ENCODE results near the gene TNFRSF1B.

Gene TNFRSF1B

GRCh38 chr1:12229835-12230548 lies 63.2 kb downstream of the TNFRSF1B start, which contains the start of gene VPS13D:
Gene VPS13D, plus strand, starts transcription at chr1:12230030. Its CDS starts 4,237 bp downstream, at chr1:12234267.
- DNase-seq (ENCODE audit: low spot score): peak; percentile 95
- peak; percentile 99 for TF ChIP-seq CTCF (IDR thresholded peaks at IDR 0.05; ENCODE audit: extremely low read depth, insufficient read depth, missing control alignments)
- in situ Hi-C loops (cut with MboI; ENCODE audit: low pct_unique_long_range_greater_than_20kb, low sequenced_read_pairs, unreplicated experiment): no loop called here

- peak; percentile 50 for DNase-seq (ENCODE audit: low spot score)
- TF ChIP-seq CTCF (IDR thresholded peaks at IDR 0.05; ENCODE audit: extremely low read depth, insufficient read depth, missing control alignments): no peak
- in situ Hi-C loops (cut with MboI; ENCODE audit: low pct_unique_long_range_greater_than_20kb, low sequenced_read_pairs, unreplicated experiment): no loop called here
These were observed 63.9 kb downstream of the TNFRSF1B start for GRCh38 chr1:12230549-12231275.

- in situ Hi-C loops (cut with MboI; ENCODE audit: low pct_unique_long_range_greater_than_20kb, low sequenced_read_pairs, unreplicated experiment): no loop called here
- no peak for TF ChIP-seq CTCF (IDR thresholded peaks at IDR 0.05; ENCODE audit: extremely low read depth, insufficient read depth, missing control alignments)
- DNase-seq (ENCODE audit: low spot score): no peak
These were observed 64.4 kb downstream of the TNFRSF1B start for GRCh38 chr1:12231276-12231595.

GRCh38 chr1:12232221-12232620 lies 65.4 kb downstream of the TNFRSF1B start:
- DNase-seq (ENCODE audit: low spot score): no peak
- no peak for TF ChIP-seq CTCF (IDR thresholded peaks at IDR 0.05; ENCODE audit: extremely low read depth, insufficient read depth, missing control alignments)
- in situ Hi-C loops (cut with MboI; ENCODE audit: low pct_unique_long_range_greater_than_20kb, low sequenced_read_pairs, unreplicated experiment): no loop called here

GRCh38 chr1:12244078-12244477 lies 77.3 kb downstream of the TNFRSF1B start:
- in situ Hi-C loops (cut with MboI; ENCODE audit: low pct_unique_long_range_greater_than_20kb, low sequenced_read_pairs, unreplicated experiment): no loop called here
- peak; percentile 46 for TF ChIP-seq CTCF (IDR thresholded peaks at IDR 0.05; ENCODE audit: extremely low read depth, insufficient read depth, missing control alignments)
- DNase-seq (ENCODE audit: low spot score): no peak

- no peak for TF ChIP-seq CTCF (IDR thresholded peaks at IDR 0.05; ENCODE audit: extremely low read depth, insufficient read depth, missing control alignments)
- no peak for DNase-seq (ENCODE audit: low spot score)
- in situ Hi-C loops (cut with MboI; ENCODE audit: low pct_unique_long_range_greater_than_20kb, low sequenced_read_pairs, unreplicated experiment): no loop called here
These were observed 77.8 kb downstream of the TNFRSF1B start for GRCh38 chr1:12244585-12244984.

Data from GM13977 (cell line).